ENCODE results near the gene MACROH2A2. TPM values are rescaled to one million over a fixed set of nuclear protein-coding genes. Genes with fewer than 3 reads are reported as not detected.

MACROH2A2 gene
- total and polyA plus RNA-seq, 2 of the 4 experiments (the other 2 are of a cell fraction), result 16.1 to 17.4 TPM

- TF ChIP-seq MXI1 (IDR thresholded peaks at IDR 0.05; ENCODE audit: borderline replicate concordance, low read depth, low read length), result no peak
Measured at GRCh38 chr10:70139151-70139996, 86.7 kb downstream of the MACROH2A2 start (continued).

DNA sequence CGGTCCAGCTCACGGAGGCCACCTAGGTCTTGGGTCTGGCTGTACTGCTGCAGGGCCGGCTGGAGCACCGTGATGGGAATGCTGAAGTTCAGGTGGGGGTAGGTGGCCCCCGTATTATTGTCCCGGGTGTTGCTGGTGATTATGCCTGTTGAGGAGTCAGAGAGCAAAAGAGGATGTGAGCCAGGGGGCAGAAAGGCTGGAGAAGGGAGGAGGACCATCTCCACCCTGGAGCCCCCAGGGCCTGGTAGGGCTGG is 87.3 kb downstream of the MACROH2A2 start:
- DNase-seq, result no peak
- in situ Hi-C loops (cut with MboI; ENCODE audit: low sequenced_read_pairs), result loop anchor here (10.0 kb wide), 1 partner anchor 225 kb away; no protein-coding TSS in a partner anchor
- ATAC-seq (ENCODE audit: low read depth), result no peak
- Histone ChIP-seq H3K27me3 (ENCODE audit: control insufficient read depth, insufficient read depth, low read length) (no peaks in the 10 kb centered on the region), H4K20me1 (ENCODE audit: insufficient read depth, low read length) (peaks cover 15% of the 10 kb centered on the region), H3K4me1 (ENCODE audit: control insufficient read depth, insufficient read depth, low read length) (peaks cover 3% of the 10 kb centered on the region; the same call in 1 of the 2 replicates), H3K56ac (ENCODE audit: extremely low read depth, insufficient read depth, low read length) (no peak overlapping the region), H3K79me1 (ENCODE audit: low read depth in 1 of 2, low read length in 2 of 2) (peaks cover 22 to 28% of the 10 kb centered on the region in 2 experiments), H2AFZ (replicated peaks; ENCODE audit: low read length, poor library complexity) (no peak overlapping the region), H3K9me1 (ENCODE audit: insufficient read depth, low read length) (peaks cover 10% of the 10 kb centered on the region; the same call in 1 of the 2 replicates), H2BK120ac (ENCODE audit: low read depth, low read length) (no peak overlapping the region), H3K14ac (replicated peaks; ENCODE audit: low read depth, low read length) (no peak overlapping the region), H3K4me3 (ENCODE audit: insufficient read depth, low read depth, low read length) (no peak overlapping the region), H3K23ac (ENCODE audit: low read depth, low read length) (no peak overlapping the region), H3K4me2 (ENCODE audit: low read depth, low read length) (no peak overlapping the region), H3K27ac (ENCODE audit: insufficient read depth, low read length) (no peak overlapping the region), H2AK9ac (replicated peaks; ENCODE audit: low read depth, low read length, poor library complexity) (no peak overlapping the region), H2BK20ac (ENCODE audit: low read depth, low read length) (no peak overlapping the region), H2BK15ac (ENCODE audit: low read depth, low read length) (no peak overlapping the region), H3K9me3 (ENCODE audit: control insufficient read depth, insufficient read depth, low read length) (no peaks in the 10 kb centered on the region), H2BK5ac (ENCODE audit: low read depth, low read length, poor library complexity, severe bottlenecking) (no peak overlapping the region), H4K8ac (ENCODE audit: low read depth in 2 of 2, low read length in 2 of 2) (no peak overlapping the region), H3K18ac (ENCODE audit: low read depth, low read length) (no peak overlapping the region), H4K91ac (ENCODE audit: insufficient read depth, low read depth, low read length) (no peak overlapping the region), H4K5ac (ENCODE audit: low read depth, low read length) (no peak overlapping the region), H3K9ac (ENCODE audit: low read depth, low read length) (no peak overlapping the region), H2AK5ac (ENCODE audit: low read depth, low read length) (no peak overlapping the region), H3K4ac (ENCODE audit: low read depth, low read length) (no peak overlapping the region), H3K36me3 (ENCODE audit: control insufficient read depth, insufficient read depth, low read length) (peaks cover 13% of the 10 kb centered on the region)
- CTCF ChIA-PET, result no interaction called here
- dilution Hi-C loops (cut with HindIII; ENCODE audit: low sequenced_read_pairs, unreplicated experiment), result no loop called here
- no TSS peak for BruUV-seq (replicated peaks)
- intact Hi-C loops (cut with micrococcal nuclease), result loop anchor here (10.0 kb wide), 2 partner anchors 165 to 335 kb away; partner anchors contain the start of gene COL13A1
- POLR2A ChIA-PET (ENCODE audit: unreplicated experiment), result no interaction called here
- WGBS, 2 experiments (ENCODE audit: extremely low coverage in 2 of 2, insufficient read length in 1 of 2), result no CpG with 5 or more reads among the region's 6 CpGs
- no peak for TF ChIP-seq SMC3 (IDR thresholded peaks at IDR 0.05; ENCODE audit: low read depth, low read length)
- no peak for TF ChIP-seq MXI1 (IDR thresholded peaks at IDR 0.05; ENCODE audit: borderline replicate concordance, low read depth, low read length)
- no peak for TF ChIP-seq FOS (IDR thresholded peaks at IDR 0.05; ENCODE audit: low read depth, low read length)
- no peak for TF ChIP-seq ELK1 (IDR thresholded peaks at IDR 0.05; ENCODE audit: borderline replicate concordance, low read depth, low read length)
- TF ChIP-seq RCOR1 (IDR thresholded peaks at IDR 0.05; ENCODE audit: insufficient replicate concordance, low read length), result no peak
- no peak for TF ChIP-seq RAD21 (IDR thresholded peaks at IDR 0.05; ENCODE audit: low read length)
- no peak for TF ChIP-seq BHLHE40 (IDR thresholded peaks at IDR 0.05; ENCODE audit: low read depth, low read length)
- TF ChIP-seq, protein P1, sequence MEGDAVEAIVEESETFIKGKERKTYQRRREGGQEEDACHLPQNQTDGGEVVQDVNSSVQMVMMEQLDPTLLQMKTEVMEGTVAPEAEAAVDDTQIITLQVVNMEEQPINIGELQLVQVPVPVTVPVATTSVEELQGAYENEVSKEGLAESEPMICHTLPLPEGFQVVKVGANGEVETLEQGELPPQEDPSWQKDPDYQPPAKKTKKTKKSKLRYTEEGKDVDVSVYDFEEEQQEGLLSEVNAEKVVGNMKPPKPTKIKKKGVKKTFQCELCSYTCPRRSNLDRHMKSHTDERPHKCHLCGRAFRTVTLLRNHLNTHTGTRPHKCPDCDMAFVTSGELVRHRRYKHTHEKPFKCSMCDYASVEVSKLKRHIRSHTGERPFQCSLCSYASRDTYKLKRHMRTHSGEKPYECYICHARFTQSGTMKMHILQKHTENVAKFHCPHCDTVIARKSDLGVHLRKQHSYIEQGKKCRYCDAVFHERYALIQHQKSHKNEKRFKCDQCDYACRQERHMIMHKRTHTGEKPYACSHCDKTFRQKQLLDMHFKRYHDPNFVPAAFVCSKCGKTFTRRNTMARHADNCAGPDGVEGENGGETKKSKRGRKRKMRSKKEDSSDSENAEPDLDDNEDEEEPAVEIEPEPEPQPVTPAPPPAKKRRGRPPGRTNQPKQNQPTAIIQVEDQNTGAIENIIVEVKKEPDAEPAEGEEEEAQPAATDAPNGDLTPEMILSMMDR (conservative IDR thresholded peaks at IDR 0.05; ENCODE audit: low read depth, low read length), result no peak
- TF ChIP-seq CEBPB (IDR thresholded peaks at IDR 0.05; ENCODE audit: low read depth, low read length), result no peak
- TF ChIP-seq POLR2A (IDR thresholded peaks at IDR 0.05; ENCODE audit: low read depth, low read length), result no peak
- TF ChIP-seq RFX5 (IDR thresholded peaks at IDR 0.05; ENCODE audit: low read depth, low read length), result no peak
- TF ChIP-seq MAFK (IDR thresholded peaks at IDR 0.05; ENCODE audit: low read depth, low read length), result no peak
- TF ChIP-seq CHD1 (IDR thresholded peaks at IDR 0.05; ENCODE audit: low read depth, low read length), result no peak
- TF ChIP-seq MAZ (IDR thresholded peaks at IDR 0.05; ENCODE audit: borderline replicate concordance, low read depth, low read length), result no peak
- no peak for TF ChIP-seq NFE2L2 (IDR thresholded peaks at IDR 0.05; ENCODE audit: low read depth, low read length)
